Measurements from ENCODE around the gene CREB3L2.
A peak's percentile ranks its signal among the peaks of the same experiment; 100 is the strongest.

CREB3L2 gene

GRCh38 chr7:138000081-138000701 is 1.7 kb downstream of the CREB3L2 start:
- WGBS (ENCODE audit: insufficient coverage, insufficient read length), result no CpG with 5 or more reads among the region's 7 CpGs
- no peak for DNase-seq (ENCODE audit: low read depth, low spot score)
- Histone ChIP-seq H3K9me3 (ENCODE audit: control insufficient read depth, insufficient read depth, low read length) (no peaks in the 10 kb centered on the region), H3K27me3 (ENCODE audit: control insufficient read depth, insufficient read depth, low read length) (no peaks in the 10 kb centered on the region), H3K36me3 (ENCODE audit: control insufficient read depth, insufficient read depth, low read length) (no peaks in the 10 kb centered on the region), H3K4me3 (ENCODE audit: low read length) (peak overlapping the region; percentile 31; the same call in 1 of the 2 replicates), H3K4me1 (ENCODE audit: control insufficient read depth, insufficient read depth, low read length) (no peaks in the 10 kb centered on the region), H3K27ac (ENCODE audit: low read length) (no peak overlapping the region)

- Histone ChIP-seq H3K27me3 (ENCODE audit: control insufficient read depth, insufficient read depth, low read length) (no peaks in the 10 kb centered on the region), H3K4me1 (ENCODE audit: control insufficient read depth, insufficient read depth, low read length) (no peaks in the 10 kb centered on the region), H3K27ac (ENCODE audit: low read length) (no peak overlapping the region), H3K4me3 (ENCODE audit: low read length) (peak overlapping the region; percentile 31; the same call in 1 of the 2 replicates), H3K9me3 (ENCODE audit: control insufficient read depth, insufficient read depth, low read length) (no peaks in the 10 kb centered on the region), H3K36me3 (ENCODE audit: control insufficient read depth, insufficient read depth, low read length) (no peaks in the 10 kb centered on the region)
- DNase-seq (ENCODE audit: low read depth, low spot score), result no peak
- no CpG with 5 or more reads among the region's 4 CpGs for WGBS (ENCODE audit: insufficient coverage, insufficient read length)
These were observed 2.3 kb downstream of the CREB3L2 start for GRCh38 chr7:137999496-138000080.

GRCh38 chr7:137998250-137998649 is 3.6 kb downstream of the CREB3L2 start:
- no peak for DNase-seq (ENCODE audit: low read depth, low spot score)
- Histone ChIP-seq H3K27ac (ENCODE audit: low read length) (no peak overlapping the region), H3K36me3 (ENCODE audit: control insufficient read depth, insufficient read depth, low read length) (no peaks in the 10 kb centered on the region)

GRCh38 chr7:137996871-137997270 is 5.0 kb downstream of the CREB3L2 start:
- no peaks in the 10 kb centered on the region for H3K27me3 ChIP-seq (ENCODE audit: control insufficient read depth, insufficient read depth, low read length)
- no peak overlapping the region for H3K4me3 ChIP-seq (ENCODE audit: low read length)
- no peaks in the 10 kb centered on the region for H3K9me3 ChIP-seq (ENCODE audit: control insufficient read depth, insufficient read depth, low read length)
- H3K27ac ChIP-seq (ENCODE audit: low read length), result no peak overlapping the region
- no peaks in the 10 kb centered on the region for H3K36me3 ChIP-seq (ENCODE audit: control insufficient read depth, insufficient read depth, low read length)
- no CpG with 5 or more reads among the region's 3 CpGs for WGBS (ENCODE audit: insufficient coverage, insufficient read length)
- H3K4me1 ChIP-seq (ENCODE audit: control insufficient read depth, insufficient read depth, low read length), result no peaks in the 10 kb centered on the region
- DNase-seq (ENCODE audit: low read depth, low spot score), result no peak

More at GRCh38 chr7:137998250-137998649, 3.6 kb downstream of the CREB3L2 start:
- Histone ChIP-seq H3K27me3 (ENCODE audit: control insufficient read depth, insufficient read depth, low read length) (no peaks in the 10 kb centered on the region), H3K9me3 (ENCODE audit: control insufficient read depth, insufficient read depth, low read length) (no peaks in the 10 kb centered on the region), H3K4me1 (ENCODE audit: control insufficient read depth, insufficient read depth, low read length) (no peaks in the 10 kb centered on the region), H3K4me3 (ENCODE audit: low read length) (no peak overlapping the region)
- WGBS (ENCODE audit: insufficient coverage, insufficient read length), result no CpG with 5 or more reads among the region's 1 CpG

GRCh38 chr7:137996386-137996851 is 5.5 kb downstream of the CREB3L2 start:
- no peaks in the 10 kb centered on the region for H3K36me3 ChIP-seq (ENCODE audit: control insufficient read depth, insufficient read depth, low read length)
- no peaks in the 10 kb centered on the region for H3K9me3 ChIP-seq (ENCODE audit: control insufficient read depth, insufficient read depth, low read length)
- H3K4me3 ChIP-seq (ENCODE audit: low read length), result no peak overlapping the region
- H3K4me1 ChIP-seq (ENCODE audit: control insufficient read depth, insufficient read depth, low read length), result no peaks in the 10 kb centered on the region
- H3K27me3 ChIP-seq (ENCODE audit: control insufficient read depth, insufficient read depth, low read length), result no peaks in the 10 kb centered on the region
- no peak overlapping the region for H3K27ac ChIP-seq (ENCODE audit: low read length)
- no peak for DNase-seq (ENCODE audit: low read depth, low spot score)
- no CpG with 5 or more reads among the region's 6 CpGs for WGBS (ENCODE audit: insufficient coverage, insufficient read length)

- no peaks in the 10 kb centered on the region for H3K4me1 ChIP-seq (ENCODE audit: control insufficient read depth, insufficient read depth, low read length)
These were observed 7.7 kb downstream of the CREB3L2 start for GRCh38 chr7:137994216-137994615.

GRCh38 chr7:137993395-137993743 is 8.5 kb downstream of the CREB3L2 start:
- DNase-seq (ENCODE audit: low read depth, low spot score), result no peak
- no peaks in the 10 kb centered on the region for H3K27me3 ChIP-seq (ENCODE audit: control insufficient read depth, insufficient read depth, low read length)
- no peaks in the 10 kb centered on the region for H3K4me1 ChIP-seq (ENCODE audit: control insufficient read depth, insufficient read depth, low read length)
- H3K9me3 ChIP-seq (ENCODE audit: control insufficient read depth, insufficient read depth, low read length), result no peaks in the 10 kb centered on the region
- no peaks in the 10 kb centered on the region for H3K36me3 ChIP-seq (ENCODE audit: control insufficient read depth, insufficient read depth, low read length)
- H3K4me3 ChIP-seq (ENCODE audit: low read length), result no peak overlapping the region
- WGBS (ENCODE audit: insufficient coverage, insufficient read length), result no CpG with 5 or more reads among the region's 6 CpGs
- no peak overlapping the region for H3K27ac ChIP-seq (ENCODE audit: low read length)

More at GRCh38 chr7:137994216-137994615, 7.7 kb downstream of the CREB3L2 start:
- WGBS (ENCODE audit: insufficient coverage, insufficient read length), result no CpG with 5 or more reads among the region's 4 CpGs
- Histone ChIP-seq H3K4me3 (ENCODE audit: low read length) (no peak overlapping the region), H3K27ac (ENCODE audit: low read length) (no peak overlapping the region), H3K9me3 (ENCODE audit: control insufficient read depth, insufficient read depth, low read length) (no peaks in the 10 kb centered on the region), H3K36me3 (ENCODE audit: control insufficient read depth, insufficient read depth, low read length) (no peaks in the 10 kb centered on the region), H3K27me3 (ENCODE audit: control insufficient read depth, insufficient read depth, low read length) (no peaks in the 10 kb centered on the region)
- no peak for DNase-seq (ENCODE audit: low read depth, low spot score)

GRCh38 chr7:137992550-137993394 is 9.1 kb downstream of the CREB3L2 start:
- H3K9me3 ChIP-seq (ENCODE audit: control insufficient read depth, insufficient read depth, low read length), result no peaks in the 10 kb centered on the region
- no peak overlapping the region for H3K27ac ChIP-seq (ENCODE audit: low read length)
- WGBS (ENCODE audit: insufficient coverage, insufficient read length), result no CpG with 5 or more reads among the region's 5 CpGs
- H3K4me3 ChIP-seq (ENCODE audit: low read length), result no peak overlapping the region
- no peak for DNase-seq (ENCODE audit: low read depth, low spot score)
- no peaks in the 10 kb centered on the region for H3K27me3 ChIP-seq (ENCODE audit: control insufficient read depth, insufficient read depth, low read length)
- H3K4me1 ChIP-seq (ENCODE audit: control insufficient read depth, insufficient read depth, low read length), result no peaks in the 10 kb centered on the region
- no peaks in the 10 kb centered on the region for H3K36me3 ChIP-seq (ENCODE audit: control insufficient read depth, insufficient read depth, low read length)

GRCh38 chr7:137992104-137992549 is 9.8 kb downstream of the CREB3L2 start:
- Histone ChIP-seq H3K4me3 (ENCODE audit: low read length) (no peak overlapping the region), H3K36me3 (ENCODE audit: control insufficient read depth, insufficient read depth, low read length) (no peaks in the 10 kb centered on the region), H3K27me3 (ENCODE audit: control insufficient read depth, insufficient read depth, low read length) (no peaks in the 10 kb centered on the region), H3K9me3 (ENCODE audit: control insufficient read depth, insufficient read depth, low read length) (no peaks in the 10 kb centered on the region), H3K4me1 (ENCODE audit: control insufficient read depth, insufficient read depth, low read length) (no peaks in the 10 kb centered on the region), H3K27ac (ENCODE audit: low read length) (no peak overlapping the region)
- WGBS (ENCODE audit: insufficient coverage, insufficient read length), result no CpG with 5 or more reads among the region's 5 CpGs
- DNase-seq (ENCODE audit: low read depth, low spot score), result no peak

GRCh38 chr7:137990251-137990941 is 11.5 kb downstream of the CREB3L2 start:
- no peaks in the 10 kb centered on the region for H3K27me3 ChIP-seq (ENCODE audit: control insufficient read depth, insufficient read depth, low read length)
- H3K4me1 ChIP-seq (ENCODE audit: control insufficient read depth, insufficient read depth, low read length), result peaks cover 3% of the 10 kb centered on the region; the same call in 1 of the 2 replicates
- no peak overlapping the region for H3K4me3 ChIP-seq (ENCODE audit: low read length)
- H3K36me3 ChIP-seq (ENCODE audit: control insufficient read depth, insufficient read depth, low read length), result no peaks in the 10 kb centered on the region
- DNase-seq (ENCODE audit: low read depth, low spot score), result no peak
- no peaks in the 10 kb centered on the region for H3K9me3 ChIP-seq (ENCODE audit: control insufficient read depth, insufficient read depth, low read length)
- no CpG with 5 or more reads among the region's 5 CpGs for WGBS (ENCODE audit: insufficient coverage, insufficient read length)
- no peak overlapping the region for H3K27ac ChIP-seq (ENCODE audit: low read length)
